Measurements from ENCODE around the gene KIF20A. TPM values are rescaled to one million over a fixed set of nuclear protein-coding genes. Genes with fewer than 3 reads are reported as not detected.

The KIF20A gene
- total and polyA plus RNA-seq, 4 donors: 0.33 to 32.3 (median 1.4) TPM

- DNase-seq (ENCODE audit: low spot score): no peak
- Histone ChIP-seq H3K27me3 (ENCODE audit: control insufficient read depth in 4 of 4, insufficient read depth in 4 of 4, low read length in 3 of 4) (no peaks in the 10 kb centered on the region), H3K27ac (ENCODE audit: low read depth in 1 of 2, low read length in 2 of 2) (no peak overlapping the region)
Measured at GRCh38 chr5:138230261-138230660, 51.3 kb downstream of the KIF20A start.

More at GRCh38 chr5:138230261-138230660, 51.3 kb downstream of the KIF20A start:
- H3K9me3 ChIP-seq (ENCODE audit: control insufficient read depth in 4 of 4, low read length in 3 of 4): peaks cover 2 to 7% (median 3%) of the 10 kb centered on the region in 4 donors
- TF ChIP-seq NR2F2 (IDR thresholded peaks at IDR 0.05): no peak
- TF ChIP-seq FOXA2 (IDR thresholded peaks at IDR 0.05): no peak
- TF ChIP-seq, protein P1, sequence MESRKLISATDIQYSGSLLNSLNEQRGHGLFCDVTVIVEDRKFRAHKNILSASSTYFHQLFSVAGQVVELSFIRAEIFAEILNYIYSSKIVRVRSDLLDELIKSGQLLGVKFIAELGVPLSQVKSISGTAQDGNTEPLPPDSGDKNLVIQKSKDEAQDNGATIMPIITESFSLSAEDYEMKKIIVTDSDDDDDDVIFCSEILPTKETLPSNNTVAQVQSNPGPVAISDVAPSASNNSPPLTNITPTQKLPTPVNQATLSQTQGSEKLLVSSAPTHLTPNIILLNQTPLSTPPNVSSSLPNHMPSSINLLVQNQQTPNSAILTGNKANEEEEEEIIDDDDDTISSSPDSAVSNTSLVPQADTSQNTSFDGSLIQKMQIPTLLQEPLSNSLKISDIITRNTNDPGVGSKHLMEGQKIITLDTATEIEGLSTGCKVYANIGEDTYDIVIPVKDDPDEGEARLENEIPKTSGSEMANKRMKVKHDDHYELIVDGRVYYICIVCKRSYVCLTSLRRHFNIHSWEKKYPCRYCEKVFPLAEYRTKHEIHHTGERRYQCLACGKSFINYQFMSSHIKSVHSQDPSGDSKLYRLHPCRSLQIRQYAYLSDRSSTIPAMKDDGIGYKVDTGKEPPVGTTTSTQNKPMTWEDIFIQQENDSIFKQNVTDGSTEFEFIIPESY (IDR thresholded peaks at IDR 0.05): no peak
- TF ChIP-seq RAD21 (IDR thresholded peaks at IDR 0.05): no peak
- TF ChIP-seq, protein P2, sequence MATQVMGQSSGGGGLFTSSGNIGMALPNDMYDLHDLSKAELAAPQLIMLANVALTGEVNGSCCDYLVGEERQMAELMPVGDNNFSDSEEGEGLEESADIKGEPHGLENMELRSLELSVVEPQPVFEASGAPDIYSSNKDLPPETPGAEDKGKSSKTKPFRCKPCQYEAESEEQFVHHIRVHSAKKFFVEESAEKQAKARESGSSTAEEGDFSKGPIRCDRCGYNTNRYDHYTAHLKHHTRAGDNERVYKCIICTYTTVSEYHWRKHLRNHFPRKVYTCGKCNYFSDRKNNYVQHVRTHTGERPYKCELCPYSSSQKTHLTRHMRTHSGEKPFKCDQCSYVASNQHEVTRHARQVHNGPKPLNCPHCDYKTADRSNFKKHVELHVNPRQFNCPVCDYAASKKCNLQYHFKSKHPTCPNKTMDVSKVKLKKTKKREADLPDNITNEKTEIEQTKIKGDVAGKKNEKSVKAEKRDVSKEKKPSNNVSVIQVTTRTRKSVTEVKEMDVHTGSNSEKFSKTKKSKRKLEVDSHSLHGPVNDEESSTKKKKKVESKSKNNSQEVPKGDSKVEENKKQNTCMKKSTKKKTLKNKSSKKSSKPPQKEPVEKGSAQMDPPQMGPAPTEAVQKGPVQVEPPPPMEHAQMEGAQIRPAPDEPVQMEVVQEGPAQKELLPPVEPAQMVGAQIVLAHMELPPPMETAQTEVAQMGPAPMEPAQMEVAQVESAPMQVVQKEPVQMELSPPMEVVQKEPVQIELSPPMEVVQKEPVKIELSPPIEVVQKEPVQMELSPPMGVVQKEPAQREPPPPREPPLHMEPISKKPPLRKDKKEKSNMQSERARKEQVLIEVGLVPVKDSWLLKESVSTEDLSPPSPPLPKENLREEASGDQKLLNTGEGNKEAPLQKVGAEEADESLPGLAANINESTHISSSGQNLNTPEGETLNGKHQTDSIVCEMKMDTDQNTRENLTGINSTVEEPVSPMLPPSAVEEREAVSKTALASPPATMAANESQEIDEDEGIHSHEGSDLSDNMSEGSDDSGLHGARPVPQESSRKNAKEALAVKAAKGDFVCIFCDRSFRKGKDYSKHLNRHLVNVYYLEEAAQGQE (IDR thresholded peaks at IDR 0.05): no peak
- no peak for TF ChIP-seq YY1 (IDR thresholded peaks at IDR 0.05)
- TF ChIP-seq, protein P3, sequence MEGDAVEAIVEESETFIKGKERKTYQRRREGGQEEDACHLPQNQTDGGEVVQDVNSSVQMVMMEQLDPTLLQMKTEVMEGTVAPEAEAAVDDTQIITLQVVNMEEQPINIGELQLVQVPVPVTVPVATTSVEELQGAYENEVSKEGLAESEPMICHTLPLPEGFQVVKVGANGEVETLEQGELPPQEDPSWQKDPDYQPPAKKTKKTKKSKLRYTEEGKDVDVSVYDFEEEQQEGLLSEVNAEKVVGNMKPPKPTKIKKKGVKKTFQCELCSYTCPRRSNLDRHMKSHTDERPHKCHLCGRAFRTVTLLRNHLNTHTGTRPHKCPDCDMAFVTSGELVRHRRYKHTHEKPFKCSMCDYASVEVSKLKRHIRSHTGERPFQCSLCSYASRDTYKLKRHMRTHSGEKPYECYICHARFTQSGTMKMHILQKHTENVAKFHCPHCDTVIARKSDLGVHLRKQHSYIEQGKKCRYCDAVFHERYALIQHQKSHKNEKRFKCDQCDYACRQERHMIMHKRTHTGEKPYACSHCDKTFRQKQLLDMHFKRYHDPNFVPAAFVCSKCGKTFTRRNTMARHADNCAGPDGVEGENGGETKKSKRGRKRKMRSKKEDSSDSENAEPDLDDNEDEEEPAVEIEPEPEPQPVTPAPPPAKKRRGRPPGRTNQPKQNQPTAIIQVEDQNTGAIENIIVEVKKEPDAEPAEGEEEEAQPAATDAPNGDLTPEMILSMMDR (IDR thresholded peaks at IDR 0.05; ENCODE audit: low read depth, low read length, missing input control): no peak
- TF ChIP-seq, protein P4, sequence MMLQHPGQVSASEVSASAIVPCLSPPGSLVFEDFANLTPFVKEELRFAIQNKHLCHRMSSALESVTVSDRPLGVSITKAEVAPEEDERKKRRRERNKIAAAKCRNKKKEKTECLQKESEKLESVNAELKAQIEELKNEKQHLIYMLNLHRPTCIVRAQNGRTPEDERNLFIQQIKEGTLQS (IDR thresholded peaks at IDR 0.05): no peak
- TF ChIP-seq EGR1 (IDR thresholded peaks at IDR 0.05; ENCODE audit: low read depth in 2 of 2): no peak
- TF ChIP-seq JUND (IDR thresholded peaks at IDR 0.05): no peak
- TF ChIP-seq FOXA1 (IDR thresholded peaks at IDR 0.05): no peak
- TF ChIP-seq, protein P5, sequence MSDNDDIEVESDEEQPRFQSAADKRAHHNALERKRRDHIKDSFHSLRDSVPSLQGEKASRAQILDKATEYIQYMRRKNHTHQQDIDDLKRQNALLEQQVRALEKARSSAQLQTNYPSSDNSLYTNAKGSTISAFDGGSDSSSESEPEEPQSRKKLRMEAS (IDR thresholded peaks at IDR 0.05): no peak
- TF ChIP-seq TAF1 (conservative IDR thresholded peaks at IDR 0.05): no peak
- TF ChIP-seq HNF4G (IDR thresholded peaks at IDR 0.05): no peak
- TF ChIP-seq HNF4A (conservative IDR thresholded peaks at IDR 0.05): no peak
- TF ChIP-seq SP1 (IDR thresholded peaks at IDR 0.05): no peak
- no peak overlapping the region for H3K4me3 ChIP-seq (ENCODE audit: low read depth in 1 of 3, low read length in 3 of 3)
- no peaks in the 10 kb centered on the region for H3K36me3 ChIP-seq (ENCODE audit: control insufficient read depth in 4 of 4, insufficient read depth in 3 of 4, low read depth in 1 of 4, low read length in 3 of 4)
- no peaks in the 10 kb centered on the region for H3K4me1 ChIP-seq (ENCODE audit: control insufficient read depth in 4 of 4, insufficient read depth in 4 of 4, low read length in 3 of 4)
- H3K9ac ChIP-seq (ENCODE audit: low read depth in 1 of 2, low read length in 2 of 2): no peak overlapping the region
